ELR (cell line): ENCODE data around the gene ALG1L2.
A peak's percentile ranks its signal among the peaks of the same experiment; 100 is the strongest.
"Not testable (repeated sequence)": the region's sequence is repeated elsewhere in the genome, so short reads cannot be mapped to it uniquely, and the experiment has no call there.

ENCODE experiments used
- DNase-seq: peaks from one replicate; pipeline ENCODE4 v3.0.0-alpha.2; 2015; ENCODE audit warnings: low read depth

The ALG1L2 gene

GRCh38 chr3:130081351-130081881 is at the start of gene ALG1L2:
Gene ALG1L2 (plus strand): TSS chr3:130081831. CDS start chr3:130082017, 186 bp downstream.
- no peak for DNase-seq

GRCh38 chr3:130037126-130037815 is 44.4 kb upstream of the ALG1L2 start:
- peak; percentile 40 for DNase-seq

- DNase-seq, result not testable (repeated sequence)
Measured at GRCh38 chr3:130042736-130043135, 38.9 kb upstream of the ALG1L2 start.

- DNase-seq, result not testable (repeated sequence)
Measured at GRCh38 chr3:130043658-130044057, 38.0 kb upstream of the ALG1L2 start.

- DNase-seq, result no peak
Measured at GRCh38 chr3:130044370-130044769, 37.3 kb upstream of the ALG1L2 start.

- no peak for DNase-seq
Measured at GRCh38 chr3:130048726-130049125, 32.9 kb upstream of the ALG1L2 start.

GRCh38 chr3:130052366-130052765 is 29.3 kb upstream of the ALG1L2 start:
- peak; percentile 13 for DNase-seq

- not testable (repeated sequence) for DNase-seq
Measured at GRCh38 chr3:130052965-130053364, 28.7 kb upstream of the ALG1L2 start.

- not testable (repeated sequence) for DNase-seq
Measured at GRCh38 chr3:130057536-130058266, 23.9 kb upstream of the ALG1L2 start.

GRCh38 chr3:130058267-130058657 is 23.4 kb upstream of the ALG1L2 start:
- DNase-seq, result not testable (repeated sequence)

GRCh38 chr3:130058716-130059115 is 22.9 kb upstream of the ALG1L2 start:
- DNase-seq, result not testable (repeated sequence)

GRCh38 chr3:130059162-130059561 is 22.5 kb upstream of the ALG1L2 start:
- not testable (repeated sequence) for DNase-seq

GRCh38 chr3:130073582-130073981 is 8.0 kb upstream of the ALG1L2 start:
- no peak for DNase-seq

- no peak for DNase-seq
Measured at GRCh38 chr3:130077636-130078035, 4.0 kb upstream of the ALG1L2 start.

GRCh38 chr3:130083363-130084090 is 1.9 kb downstream of the ALG1L2 start:
- DNase-seq, result not testable (repeated sequence)

- no peak for DNase-seq
Measured at GRCh38 chr3:130084436-130084980, 2.9 kb downstream of the ALG1L2 start.

- DNase-seq, result no peak
Measured at GRCh38 chr3:130085881-130086280, 4.2 kb downstream of the ALG1L2 start.

GRCh38 chr3:130086628-130087027 is 5.0 kb downstream of the ALG1L2 start:
- DNase-seq, result not testable (repeated sequence)

GRCh38 chr3:130088061-130088460 is 6.4 kb downstream of the ALG1L2 start:
- no peak for DNase-seq

- DNase-seq, result not testable (repeated sequence)
Measured at GRCh38 chr3:130090681-130091080, 9.1 kb downstream of the ALG1L2 start.

GRCh38 chr3:130091958-130092357 is 10.3 kb downstream of the ALG1L2 start:
- DNase-seq, result no peak

GRCh38 chr3:130093741-130094391 is 12.2 kb downstream of the ALG1L2 start:
- no peak for DNase-seq
